Neural progenitor cell (in vitro differentiated cells): Measurements from ENCODE around the gene APBB2.

Source experiments
- EZH2phosphoT487 ChIP-seq: fragments of 200-600 bp; sonication (generic); IDR thresholded peaks from 2 replicates; pipeline ENCODE4 v1.6.1; 2017; ENCODE audit warnings: antibody characterized with exemption
- TF ChIP-seq, protein P1 (sequence below): fragments of 200-600 bp; sonication (generic); IDR thresholded peaks from 2 replicates; pipeline ENCODE4 v1.5.1; 2017; ENCODE audit warnings: antibody characterized with exemption, mild to moderate bottlenecking

DNA sequence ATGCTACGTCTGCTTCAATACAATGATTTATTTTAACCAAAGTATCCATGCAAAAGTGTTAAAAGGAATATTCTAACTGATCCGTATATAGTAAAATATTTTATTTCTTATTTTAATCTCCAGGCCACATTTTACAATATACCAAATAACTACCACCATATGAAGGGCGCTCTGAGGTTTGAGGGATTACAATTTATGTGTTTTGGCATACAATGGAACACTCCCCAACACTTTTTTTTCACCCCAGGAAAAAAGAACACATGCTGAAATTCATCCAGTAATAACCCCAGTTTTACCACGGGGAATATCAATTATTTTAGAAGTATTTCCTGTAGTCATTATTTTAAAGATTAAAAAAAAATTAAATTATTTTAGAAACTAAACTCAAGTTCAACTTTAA lies 65.4 kb downstream of the APBB2 start:
- TF ChIP-seq, protein P1, sequence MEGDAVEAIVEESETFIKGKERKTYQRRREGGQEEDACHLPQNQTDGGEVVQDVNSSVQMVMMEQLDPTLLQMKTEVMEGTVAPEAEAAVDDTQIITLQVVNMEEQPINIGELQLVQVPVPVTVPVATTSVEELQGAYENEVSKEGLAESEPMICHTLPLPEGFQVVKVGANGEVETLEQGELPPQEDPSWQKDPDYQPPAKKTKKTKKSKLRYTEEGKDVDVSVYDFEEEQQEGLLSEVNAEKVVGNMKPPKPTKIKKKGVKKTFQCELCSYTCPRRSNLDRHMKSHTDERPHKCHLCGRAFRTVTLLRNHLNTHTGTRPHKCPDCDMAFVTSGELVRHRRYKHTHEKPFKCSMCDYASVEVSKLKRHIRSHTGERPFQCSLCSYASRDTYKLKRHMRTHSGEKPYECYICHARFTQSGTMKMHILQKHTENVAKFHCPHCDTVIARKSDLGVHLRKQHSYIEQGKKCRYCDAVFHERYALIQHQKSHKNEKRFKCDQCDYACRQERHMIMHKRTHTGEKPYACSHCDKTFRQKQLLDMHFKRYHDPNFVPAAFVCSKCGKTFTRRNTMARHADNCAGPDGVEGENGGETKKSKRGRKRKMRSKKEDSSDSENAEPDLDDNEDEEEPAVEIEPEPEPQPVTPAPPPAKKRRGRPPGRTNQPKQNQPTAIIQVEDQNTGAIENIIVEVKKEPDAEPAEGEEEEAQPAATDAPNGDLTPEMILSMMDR = no peak
- no peak for TF ChIP-seq EZH2phosphoT487
